NCI-H1092 (cell line): Measurements from ENCODE around the gene ALKBH4.
"Not testable (repeated sequence)": the region's sequence is repeated elsewhere in the genome, so short reads cannot be mapped to it uniquely, and the experiment has no call there.

Experiments used
- DNase-seq: peaks from one replicate; lab custom pipeline; 2025; lab: John Stamatoyannopoulos, UW

Gene ALKBH4

DNA sequence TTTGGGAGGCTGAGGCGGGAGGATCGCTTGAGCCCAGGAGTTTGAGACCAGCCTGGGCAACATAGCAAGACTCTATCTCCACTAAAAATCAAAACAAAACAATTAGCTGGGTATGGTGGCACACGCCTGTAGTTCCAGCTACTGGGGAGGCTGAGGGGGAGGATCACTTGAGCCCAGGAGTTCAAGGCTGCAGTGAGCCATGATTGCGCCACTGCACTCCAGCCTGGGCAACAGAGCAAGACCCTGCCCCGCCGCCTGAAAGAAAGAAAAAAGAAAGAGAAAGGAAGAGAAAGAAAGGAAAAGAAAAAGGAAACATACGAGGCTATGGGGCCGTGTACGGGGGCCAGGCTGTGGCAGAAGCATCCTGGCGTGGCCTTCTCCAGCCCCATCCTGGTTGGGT, 9.7 kb downstream of the ALKBH4 start:
- DNase-seq = not testable (repeated sequence)

DNA sequence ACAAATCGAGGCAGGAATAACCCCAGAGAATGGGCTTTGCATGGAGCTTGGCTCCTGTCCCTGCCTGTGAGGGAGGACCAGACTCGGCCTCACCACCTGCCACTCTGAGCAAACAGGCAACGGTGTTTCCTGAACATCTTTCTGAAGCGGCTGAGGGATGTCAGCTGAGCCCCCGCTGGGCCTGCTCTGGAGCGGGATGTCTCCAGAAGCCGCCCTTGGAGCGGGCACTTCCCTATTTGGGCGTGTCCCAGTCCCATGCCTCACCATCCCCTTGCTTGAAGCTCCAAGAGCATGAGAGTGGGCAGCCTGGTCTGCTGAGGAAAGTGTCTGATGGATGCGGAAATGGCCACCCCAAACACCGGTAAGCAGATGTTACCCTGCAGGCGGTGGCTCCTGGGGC, 10.2 kb downstream of the ALKBH4 start:
- peak; percentile 32 for DNase-seq

DNA sequence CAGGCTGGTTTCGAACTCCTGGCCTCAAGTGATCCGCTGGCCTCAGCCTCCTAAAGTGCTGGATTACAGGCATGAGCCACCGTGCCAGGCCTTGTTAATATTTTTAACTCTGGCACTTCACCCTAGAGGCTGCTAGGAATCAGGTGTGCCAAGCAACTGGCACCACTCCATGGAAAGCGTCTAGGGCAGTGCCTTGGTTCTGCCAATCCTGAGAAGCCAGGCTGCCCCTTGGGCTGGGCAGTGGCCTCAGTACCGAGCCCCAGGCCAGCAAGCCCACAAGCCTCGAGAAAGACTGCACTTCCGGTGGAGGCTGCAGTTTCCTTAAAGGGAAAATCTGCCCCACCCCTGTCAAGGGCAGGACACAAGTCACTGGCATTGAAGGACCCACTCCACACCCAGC, 11.3 kb downstream of the ALKBH4 start:
- no peak for DNase-seq

DNA sequence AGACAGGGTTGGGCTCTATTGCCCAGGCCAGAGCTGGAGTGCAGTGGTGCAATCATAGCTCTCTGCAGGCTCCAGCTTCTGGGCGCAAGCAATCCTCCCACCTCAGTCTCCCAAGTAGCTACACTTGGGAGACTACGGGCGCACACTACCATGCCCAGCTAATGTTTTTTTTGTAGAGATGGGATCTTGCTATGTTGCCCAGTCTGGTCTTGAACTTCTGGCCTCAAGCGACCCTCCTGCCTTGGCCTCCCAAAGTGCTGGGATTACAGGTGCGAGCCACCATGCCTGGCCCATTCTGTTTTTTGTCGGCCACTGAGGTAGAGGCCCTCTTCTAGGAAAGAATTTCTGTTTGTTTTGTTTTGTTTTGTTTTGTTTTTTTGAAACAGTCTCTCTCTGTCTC, 12.2 kb downstream of the ALKBH4 start:
- DNase-seq = no peak

DNA sequence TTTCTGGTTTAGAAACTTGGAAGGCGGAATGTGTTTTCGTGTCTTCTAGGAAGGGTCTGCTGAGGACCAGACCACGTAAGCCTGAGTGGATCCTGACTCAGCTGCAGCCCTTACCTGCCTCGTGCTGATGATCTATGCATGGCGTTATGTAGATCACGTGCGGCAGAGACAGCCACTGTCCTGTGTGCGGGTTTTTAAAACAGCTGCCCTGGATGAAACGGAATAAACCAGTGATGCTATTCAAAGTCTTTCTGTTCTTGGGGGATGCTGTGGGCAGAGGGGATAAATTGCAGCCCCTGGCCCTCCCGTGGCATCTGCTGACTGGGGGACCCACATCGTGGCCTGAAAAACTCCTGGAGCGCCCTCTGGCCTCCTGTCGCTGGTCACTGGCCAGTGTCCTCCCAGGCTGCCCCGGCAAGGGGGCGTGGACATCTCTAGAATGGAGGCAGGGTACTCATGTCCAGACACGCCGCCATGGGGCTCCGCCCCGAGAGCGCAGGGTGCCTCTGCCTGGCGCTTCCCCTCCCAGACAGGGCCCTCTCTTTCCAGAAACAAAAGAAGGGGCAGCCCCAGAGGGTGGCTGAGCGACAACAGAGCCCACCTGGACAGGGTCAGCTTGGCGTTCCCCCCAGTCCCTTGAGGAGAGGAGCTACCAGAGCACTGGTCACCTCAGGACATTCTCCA, 13.2 kb downstream of the ALKBH4 start:
- no peak for DNase-seq

DNA sequence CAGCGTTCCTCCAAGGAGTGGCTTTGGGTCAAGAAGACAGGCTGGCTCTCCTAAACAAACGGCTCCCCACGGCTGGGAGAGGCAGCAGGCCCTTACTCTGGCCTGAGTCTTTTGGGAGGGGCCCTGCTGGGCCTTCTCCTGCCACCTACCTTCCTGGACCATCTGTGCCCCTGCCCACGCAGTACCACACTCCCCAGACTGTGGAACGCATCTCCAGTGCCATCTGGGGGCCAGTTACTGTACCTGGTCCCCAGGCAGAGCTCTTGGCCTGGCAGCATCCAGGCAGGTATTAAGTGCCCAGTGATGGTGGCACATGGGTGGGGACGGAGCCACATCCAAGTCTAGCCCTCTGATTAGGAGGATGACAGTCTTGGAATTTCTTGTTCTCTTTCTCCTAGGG, 14.4 kb downstream of the ALKBH4 start:
- DNase-seq = no peak

DNA sequence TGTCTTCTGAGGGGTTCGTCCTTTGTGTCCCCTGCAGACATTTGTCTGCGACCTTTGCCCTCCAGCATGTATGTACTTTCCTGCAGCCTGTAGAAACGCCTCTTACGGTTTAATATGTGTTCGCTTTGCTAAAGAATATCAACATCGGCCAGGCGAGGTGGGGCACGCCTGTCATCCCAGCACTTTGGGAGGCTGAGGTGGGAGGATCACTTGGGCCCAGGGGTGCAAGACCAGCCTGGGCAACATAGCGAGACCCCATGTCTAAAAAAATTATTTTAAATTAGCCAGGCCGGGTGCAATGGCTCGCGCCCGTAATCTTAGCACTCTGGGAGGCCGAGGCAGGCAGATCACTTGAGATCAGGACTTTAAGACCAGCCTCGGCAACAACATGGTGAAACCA, 15.5 kb downstream of the ALKBH4 start:
- no peak for DNase-seq

DNA sequence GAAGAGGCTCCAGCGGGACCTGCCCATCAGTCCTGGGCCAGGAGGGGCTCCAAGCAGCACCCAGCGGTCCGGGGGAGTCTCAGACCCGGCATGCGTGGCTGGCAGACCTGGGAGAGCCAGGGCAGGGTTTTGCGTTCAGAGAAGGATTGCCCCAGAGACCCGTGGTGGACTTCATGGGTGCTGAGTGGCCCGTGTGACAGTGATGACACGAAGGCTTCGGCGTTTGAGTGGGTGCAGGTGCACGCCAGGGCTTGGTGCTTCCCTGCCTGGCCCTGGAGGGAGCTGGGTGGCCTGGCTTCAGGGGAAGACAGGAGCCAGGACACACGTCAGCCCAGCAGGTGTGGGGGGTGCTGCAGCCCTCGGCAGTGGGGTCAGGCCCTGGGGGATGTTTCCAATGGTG, 17.4 kb downstream of the ALKBH4 start:
- DNase-seq = no peak

DNA sequence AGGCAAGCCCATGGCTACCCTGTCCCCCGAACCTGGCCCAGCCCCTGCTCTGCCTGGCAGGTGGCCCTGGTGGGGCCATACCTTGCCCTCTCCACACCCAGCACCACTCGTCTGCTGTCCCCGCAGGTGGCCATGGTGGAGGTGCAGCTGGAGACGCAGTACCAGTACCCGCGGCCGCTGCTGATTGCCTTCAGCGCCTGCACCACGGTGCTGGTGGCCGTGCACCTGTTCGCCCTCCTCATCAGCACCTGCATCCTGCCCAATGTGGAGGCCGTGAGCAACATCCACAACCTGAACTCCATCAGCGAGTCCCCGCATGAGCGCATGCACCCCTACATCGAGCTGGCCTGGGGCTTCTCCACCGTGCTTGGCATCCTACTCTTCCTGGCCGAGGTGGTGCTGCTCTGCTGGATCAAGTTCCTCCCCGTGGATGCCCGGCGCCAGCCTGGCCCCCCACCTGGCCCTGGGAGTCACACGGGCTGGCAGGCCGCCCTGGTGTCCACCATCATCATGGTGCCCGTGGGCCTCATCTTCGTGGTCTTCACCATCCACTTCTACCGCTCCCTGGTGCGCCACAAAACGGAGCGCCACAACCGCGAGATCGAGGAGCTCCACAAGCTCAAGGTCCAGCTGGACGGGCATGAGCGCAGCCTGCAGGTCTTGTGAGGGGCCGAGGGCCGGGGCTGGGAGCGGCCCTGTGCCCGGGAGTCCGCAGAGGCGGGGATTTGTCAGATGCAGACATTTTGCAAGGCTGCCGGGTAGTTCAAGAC, 18.1 kb downstream of the ALKBH4 start:
- DNase-seq = no peak

DNA sequence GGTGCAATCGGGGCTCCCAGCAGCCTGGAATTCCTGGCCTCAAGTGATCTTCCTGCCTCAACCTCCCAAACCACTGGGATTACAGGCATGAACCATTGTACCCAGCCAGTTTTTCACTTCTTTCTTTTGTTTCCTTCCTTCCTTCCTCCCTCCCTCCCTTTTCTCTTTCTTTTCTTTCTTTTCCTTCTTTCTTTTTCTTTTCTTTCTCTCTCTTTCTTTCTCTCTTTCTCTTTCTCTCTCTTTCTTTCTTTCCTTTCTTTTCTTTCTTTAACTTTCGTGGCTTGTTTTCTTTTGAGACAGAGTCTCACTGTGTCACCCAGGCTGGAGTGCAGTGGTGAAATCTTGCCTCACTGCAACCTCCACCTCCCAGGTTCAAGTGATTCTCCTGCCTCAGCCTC, 19.0 kb downstream of the ALKBH4 start:
- no peak for DNase-seq

DNA sequence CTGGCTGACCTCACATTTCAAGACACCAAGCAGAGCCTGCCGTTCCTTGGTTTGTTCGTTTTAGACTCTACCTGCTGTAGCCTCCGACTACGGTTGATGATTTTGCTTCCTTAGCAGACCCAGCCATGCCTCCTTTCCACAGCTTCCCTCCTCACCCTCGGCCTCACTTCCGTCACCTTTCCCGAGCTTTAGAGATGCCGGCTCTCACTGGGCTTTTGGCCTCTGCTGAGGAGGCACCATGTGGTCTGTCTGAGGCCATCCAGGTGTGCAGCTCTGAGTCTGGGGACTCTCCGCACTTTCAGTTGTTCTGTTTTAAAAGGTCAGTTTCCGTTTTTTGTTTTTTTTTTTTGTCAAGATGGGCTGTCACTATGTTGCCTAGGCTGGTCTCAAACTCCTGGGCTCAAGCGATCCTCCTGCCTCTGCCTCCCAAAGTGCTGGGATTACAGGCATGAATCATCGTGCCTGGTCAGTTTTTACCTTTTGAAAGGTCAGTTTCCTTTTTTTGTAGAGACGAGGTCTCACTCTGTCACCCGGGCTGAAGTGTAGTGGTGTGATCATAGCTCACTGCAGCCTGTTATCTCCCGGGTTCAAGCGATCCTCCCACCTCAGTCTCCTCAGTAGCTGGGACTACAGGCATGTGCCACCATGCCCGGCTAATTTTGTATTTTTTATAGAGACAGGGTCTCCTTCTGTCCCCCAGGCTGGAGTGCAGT, 19.5 kb downstream of the ALKBH4 start:
- DNase-seq = no peak

DNA sequence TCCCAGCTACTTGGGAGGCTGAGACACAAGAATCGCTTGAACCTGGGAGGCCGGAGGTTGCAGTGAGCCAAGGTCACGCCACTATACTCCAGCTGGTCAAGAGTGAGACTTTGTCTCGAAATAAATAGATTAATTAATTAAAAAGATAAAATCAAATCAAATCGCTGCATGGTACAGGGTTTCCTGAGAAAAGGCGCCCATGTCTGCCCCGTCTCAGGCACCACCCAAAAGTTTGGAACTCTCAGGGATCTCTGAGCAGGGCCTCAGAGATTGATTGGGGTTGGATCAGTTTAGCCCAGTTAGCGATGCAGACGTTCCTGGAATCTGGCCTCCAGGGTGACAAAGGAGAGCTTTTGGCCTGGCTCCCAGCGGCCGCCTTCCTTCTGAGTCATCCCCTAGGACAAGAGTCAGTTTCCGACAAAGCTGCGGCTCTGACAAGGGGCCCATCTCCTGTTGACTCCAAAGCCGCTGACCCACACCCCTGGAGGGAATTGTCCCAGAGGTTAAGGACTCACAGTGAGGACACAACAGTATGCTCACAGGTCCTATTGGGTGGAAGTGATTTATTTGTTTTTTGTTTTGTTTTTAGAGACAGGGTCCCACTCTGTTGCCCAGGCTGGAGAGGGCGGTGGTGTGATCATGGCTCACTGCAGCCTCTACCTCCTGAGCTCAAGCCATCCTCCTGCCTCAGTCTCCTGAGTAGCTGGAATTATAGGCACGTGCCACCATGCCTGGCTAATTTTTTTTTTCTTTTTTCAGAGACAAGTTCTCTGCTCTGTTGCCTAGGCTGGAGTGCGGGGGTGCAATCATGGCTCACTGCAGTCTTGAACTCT, 24.5 kb downstream of the ALKBH4 start:
- no peak for DNase-seq

DNA sequence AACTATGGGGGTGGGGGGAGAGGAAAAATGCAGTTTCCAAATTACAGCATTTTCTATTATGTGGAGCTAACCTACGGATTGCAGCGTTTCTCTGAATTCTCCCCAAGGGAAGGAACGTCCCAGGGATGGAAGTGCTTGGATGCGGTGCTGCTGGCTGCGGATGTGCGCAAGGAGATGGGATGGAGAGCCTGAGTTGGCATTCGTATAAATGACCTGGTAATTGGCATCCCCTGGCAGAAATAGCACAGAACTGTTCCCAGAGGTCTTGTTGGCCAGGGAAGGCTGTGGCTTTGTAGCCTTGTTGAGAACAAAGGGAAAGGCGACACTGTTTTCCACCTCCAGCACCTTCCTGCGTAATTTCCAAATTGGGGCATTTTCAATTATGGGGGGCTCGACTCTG, 28.5 kb downstream of the ALKBH4 start:
- no peak for DNase-seq

DNA sequence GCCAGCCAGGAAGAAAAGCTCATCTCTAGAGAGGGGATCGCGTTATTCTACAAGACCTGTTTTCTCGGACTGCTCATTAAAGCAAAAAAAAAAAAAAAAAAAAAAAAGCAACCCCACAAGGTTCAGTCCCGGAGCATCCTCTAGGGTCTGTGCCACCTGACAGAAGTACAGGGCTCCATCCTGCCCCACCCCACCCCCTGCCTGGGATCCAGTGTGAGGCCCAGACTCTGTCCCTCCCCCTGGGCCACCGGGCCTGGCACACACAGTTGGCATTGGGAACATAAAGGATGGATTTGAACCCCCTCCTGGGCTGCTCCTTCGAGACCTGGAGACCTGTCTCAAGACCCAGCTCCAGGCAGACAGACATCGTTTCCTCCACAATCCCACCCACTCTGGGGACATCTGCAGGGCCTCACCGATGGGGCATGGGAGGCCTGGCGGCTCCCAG, 30.6 kb downstream of the ALKBH4 start:
- no peak for DNase-seq

DNA sequence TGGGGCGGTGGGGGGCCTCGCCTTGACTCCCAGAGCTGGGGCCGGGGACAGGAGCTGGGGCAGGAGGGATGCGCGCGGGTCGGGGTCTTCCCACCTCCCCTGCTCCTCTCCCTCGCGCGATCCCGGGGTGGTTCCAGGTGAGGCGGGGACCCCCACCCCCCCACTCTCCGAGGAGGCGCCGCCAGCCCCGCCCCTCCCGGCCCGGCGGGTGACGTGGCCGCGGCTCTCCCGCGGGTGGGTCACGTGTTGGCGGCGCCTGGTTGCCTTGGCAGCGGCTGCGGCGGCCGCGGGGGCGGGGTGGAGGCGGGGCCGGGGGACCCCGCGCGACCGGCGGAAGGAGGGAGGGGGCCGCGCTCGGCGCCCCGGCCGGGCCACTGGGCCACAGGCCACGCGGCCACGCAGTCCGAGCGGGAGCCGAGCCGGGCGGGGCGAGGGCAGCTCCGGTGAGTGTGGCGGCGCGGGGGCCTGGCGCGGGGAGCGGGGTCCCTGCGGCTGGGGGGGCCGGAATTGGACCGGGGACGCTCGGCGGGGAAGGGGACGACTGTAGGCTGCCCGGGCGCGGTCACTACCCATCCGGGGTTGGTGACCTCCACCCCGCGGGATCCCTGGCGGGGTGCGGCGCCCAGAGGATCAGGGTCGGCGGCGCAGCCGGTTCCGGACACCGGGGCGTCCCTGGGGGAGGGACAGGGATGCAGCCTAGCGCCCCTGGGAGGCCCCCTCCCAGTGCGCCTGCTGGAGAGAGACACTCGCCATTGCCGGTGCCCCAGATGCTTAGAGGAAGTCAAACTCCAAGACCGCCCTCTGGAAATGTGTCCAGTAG, 31.2 kb downstream of the ALKBH4 start, which contains the start of gene ORAI2:
Gene ORAI2, plus strand, starts transcription at position 357 of the 820 bp plus-strand sequence. CDS start 5,382 bp downstream, outside the sequence.
- DNase-seq = peak; percentile 30

DNA sequence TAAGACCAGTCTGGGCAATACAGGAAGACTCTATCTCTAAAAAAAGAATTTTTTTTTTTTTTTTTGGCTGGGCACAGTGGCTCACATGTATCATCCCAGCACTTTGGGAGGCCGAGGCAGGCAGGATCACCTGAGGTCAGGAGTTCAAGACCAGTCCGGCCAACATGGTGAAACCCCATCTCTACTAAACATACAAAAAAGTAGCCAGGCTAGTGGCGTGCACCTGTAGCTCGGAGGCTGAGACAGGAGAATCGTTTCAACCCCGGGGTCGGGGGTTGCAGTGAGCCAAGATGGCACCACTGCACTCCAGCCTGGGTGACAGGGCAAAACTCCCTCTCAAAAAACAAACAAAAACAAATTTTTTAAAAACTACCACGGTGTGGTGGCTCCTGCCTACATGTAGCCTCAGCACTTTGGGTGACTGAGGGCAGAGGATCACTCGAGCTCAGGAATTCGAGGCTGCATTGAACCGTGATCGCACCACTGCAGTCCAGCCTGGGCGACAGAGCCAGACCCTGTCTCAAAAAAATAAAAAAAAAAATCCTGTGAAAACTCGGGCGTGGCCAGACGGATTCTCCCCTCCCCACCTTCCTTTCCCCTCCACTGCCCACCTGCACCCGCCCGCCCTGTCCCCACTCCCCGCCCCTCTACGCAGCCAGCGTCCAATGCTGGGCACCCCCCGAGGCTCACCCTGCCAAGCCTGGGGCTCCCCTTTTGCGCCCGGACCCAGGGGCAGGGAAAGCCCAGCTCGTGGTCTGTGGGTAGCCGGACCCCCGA, 32.0 kb downstream of the ALKBH4 start:
- no peak for DNase-seq

DNA sequence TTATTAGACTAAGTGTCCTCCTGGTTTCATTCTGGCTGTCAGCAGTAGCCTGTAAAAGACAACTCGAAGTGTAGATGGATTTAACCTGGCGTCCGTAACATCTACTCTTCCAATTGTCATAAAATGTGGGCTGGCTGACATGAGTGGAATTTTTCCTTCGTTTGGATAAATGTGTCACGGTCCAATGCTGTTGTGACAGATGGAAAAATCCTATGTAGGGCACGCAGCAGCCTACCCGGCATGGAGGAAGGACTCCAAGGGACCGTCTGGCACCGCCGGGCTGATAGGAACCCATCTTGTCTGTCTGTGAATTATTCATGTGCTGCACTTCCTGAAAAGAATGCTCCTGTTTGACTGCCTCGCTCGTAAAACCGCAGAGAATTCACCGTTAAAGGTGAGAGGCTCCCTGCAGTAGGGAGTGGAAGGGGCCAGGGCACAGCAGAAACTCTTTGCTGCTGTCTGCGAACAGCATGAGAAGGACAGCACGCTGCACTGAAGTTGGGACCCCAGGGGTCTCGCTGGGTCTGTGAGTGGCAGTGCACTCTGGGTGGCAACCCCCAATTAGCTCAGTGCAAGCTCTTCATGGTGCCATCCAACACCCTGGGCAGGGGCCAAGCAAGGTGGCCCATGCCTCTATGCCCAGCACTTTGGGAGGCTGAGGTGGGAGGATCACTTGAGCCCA, 32.9 kb downstream of the ALKBH4 start:
- no peak for DNase-seq

DNA sequence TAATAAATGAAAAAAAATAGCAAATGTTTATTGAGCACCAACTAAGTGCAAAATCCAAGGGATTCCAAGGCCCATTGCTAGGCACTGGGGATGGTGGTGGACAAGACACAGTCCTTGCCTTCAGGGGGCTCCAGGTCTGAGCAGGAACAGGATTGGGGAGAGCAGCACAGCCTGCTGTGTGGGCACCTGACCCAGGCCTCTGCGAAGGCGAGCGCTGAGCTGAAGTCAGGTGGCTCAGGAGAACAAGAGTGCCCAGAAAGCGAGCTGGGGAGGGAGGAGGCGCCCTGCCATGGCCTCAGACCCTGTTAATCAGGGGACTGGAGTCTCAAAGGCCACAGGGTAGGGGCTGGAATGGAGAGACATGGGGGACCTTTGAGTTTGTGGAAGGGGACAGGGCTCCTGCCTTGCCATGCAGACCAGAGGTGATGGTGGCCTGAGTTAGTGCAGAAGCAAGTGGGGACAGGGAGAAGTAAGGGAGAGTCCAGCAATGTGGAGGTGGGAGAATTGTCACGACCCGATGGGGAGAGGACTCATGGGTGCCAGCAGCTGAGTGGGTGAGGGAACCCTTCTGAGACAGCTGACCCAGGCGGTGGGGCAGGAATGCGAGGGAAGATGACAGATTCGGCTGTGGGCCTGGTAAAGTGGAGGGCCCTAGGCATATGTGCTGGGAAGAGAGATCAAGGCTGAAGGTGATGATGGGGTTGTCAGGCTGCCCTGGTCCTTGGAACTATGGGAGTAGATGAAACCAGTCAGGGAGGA, 35.3 kb downstream of the ALKBH4 start:
- no peak for DNase-seq

DNA sequence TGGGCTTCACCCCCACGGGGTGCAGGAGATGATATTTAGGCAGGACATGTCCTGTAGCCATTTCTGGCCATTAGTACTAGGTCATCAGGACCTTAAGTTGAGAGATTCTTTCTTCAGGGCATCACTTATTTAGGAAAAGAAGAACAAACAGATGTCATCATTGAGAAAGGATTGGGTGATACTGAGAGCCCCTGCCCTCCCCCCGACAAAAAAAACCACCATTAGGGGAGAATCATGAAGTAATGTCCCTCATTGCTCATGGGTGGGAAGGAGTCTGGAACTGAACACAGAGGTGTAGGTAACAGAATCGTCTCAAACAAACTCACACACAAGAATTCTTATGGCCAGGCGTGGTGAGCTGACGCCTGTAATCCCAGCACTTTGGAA, 37.7 kb downstream of the ALKBH4 start:
- no peak for DNase-seq
